ENCODE results near the gene SLC25A51. TPM values are rescaled to one million over a fixed set of nuclear protein-coding genes. Genes with fewer than 3 reads are reported as not detected.

Gene SLC25A51
- total and polyA plus RNA-seq, 2 donors (not counting 3 experiments of a cell fraction or from before 2014, with no cell fraction given), result 15.4 to 36.2 TPM

DNA sequence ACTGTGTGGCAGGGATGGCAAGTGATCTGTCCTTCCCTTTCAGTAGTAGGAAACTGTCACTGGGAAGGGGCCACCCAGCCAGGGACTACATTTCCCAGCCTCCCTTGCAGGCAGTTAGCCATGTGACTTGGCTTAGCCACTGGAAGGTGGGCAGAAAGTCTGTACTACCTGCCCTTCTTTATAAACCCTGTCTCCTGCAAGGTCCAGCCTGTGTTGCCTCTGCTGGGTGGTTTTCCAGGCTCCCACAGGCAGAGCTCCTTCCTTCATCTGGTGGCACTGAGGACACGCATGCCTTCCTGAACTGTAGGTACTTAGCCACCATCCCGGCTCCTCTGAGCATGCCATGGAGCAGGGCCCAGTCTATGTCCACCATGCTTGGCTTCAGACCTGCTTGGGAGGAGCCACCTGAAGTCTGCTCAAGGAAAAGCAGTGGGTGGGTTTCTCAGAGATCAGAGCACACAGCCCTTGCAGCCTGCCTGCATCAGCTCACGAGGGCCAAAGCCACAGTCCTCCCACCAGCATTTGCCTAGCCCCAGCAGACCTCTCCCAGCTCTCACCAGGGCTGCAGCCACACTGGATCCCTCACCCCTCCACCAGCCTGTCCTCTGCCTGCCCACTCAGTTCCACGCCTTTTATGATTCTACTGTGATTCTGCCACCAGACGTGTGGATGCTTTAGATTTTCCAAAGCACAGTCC is 16.7 kb upstream of the SLC25A51 start:
- intact Hi-C loops (cut with micrococcal nuclease) (no loop called here), dilution Hi-C loops (cut with MboI; ENCODE audit: extremely low pct_ligation_motif_present, low sequenced_read_pairs) (no loop called here)
- no peak overlapping the region for H3K4me2 ChIP-seq (ENCODE audit: insufficient read depth, low read length)
- DNase-seq (ENCODE audit: low read depth, low spot score) (no peak), FAIRE-seq (peak; percentile 70)
- no peaks in the 10 kb centered on the region for H3K27me3 ChIP-seq (ENCODE audit: control insufficient read depth in 2 of 2, insufficient read depth in 2 of 2, low read length in 2 of 2)
- H3K79me2 ChIP-seq (ENCODE audit: control insufficient read depth, insufficient read depth, low read length), result no peaks in the 10 kb centered on the region
- TF ChIP-seq POLR2A (IDR thresholded peaks at IDR 0.05; ENCODE audit: low read depth, low read length) (no peak), JUN (IDR thresholded peaks at IDR 0.05; ENCODE audit: borderline replicate concordance, insufficient read depth, insufficient read length, low read depth) (no peak), FOS (IDR thresholded peaks at IDR 0.05; ENCODE audit: borderline replicate concordance, insufficient read depth, low read length) (no peak), MAX (IDR thresholded peaks at IDR 0.05; ENCODE audit: insufficient read depth, insufficient read length) (no peak), POLR2AphosphoS5 (IDR thresholded peaks at IDR 0.05; ENCODE audit: insufficient read depth, low read depth, low read length) (no peak), CTCF (IDR thresholded peaks at IDR 0.05; ENCODE audit: extremely low read depth in 1 of 2, insufficient read depth in 1 of 2, low read depth in 1 of 2, low read length in 2 of 2) (no peak), GATA2 (IDR thresholded peaks at IDR 0.05; ENCODE audit: insufficient read depth, insufficient read length, low read depth, low read length) (no peak), EZH2 (IDR thresholded peaks at IDR 0.05; ENCODE audit: borderline replicate concordance, low read depth, low read length, severe bottlenecking) (no peak), MYC (IDR thresholded peaks at IDR 0.05; ENCODE audit: low read depth, low read length) (no peak)
- BruUV-seq (replicated peaks), result no TSS peak
- H3K36me3 ChIP-seq (ENCODE audit: control insufficient read depth in 2 of 2, extremely low read depth in 1 of 2, insufficient read depth in 2 of 2, low read length in 2 of 2), result peaks cover 0 to 8% of the 10 kb centered on the region in 2 experiments
- no peaks in the 10 kb centered on the region for H3K9me1 ChIP-seq (replicated peaks; ENCODE audit: control insufficient read depth, extremely low read depth, insufficient read depth, low read length)
- H3K9ac ChIP-seq (replicated peaks; ENCODE audit: extremely low read depth, insufficient read depth, low read length), result no peak overlapping the region
- no peak overlapping the region for H3K4me3 ChIP-seq (replicated peaks in 1 of 3; ENCODE audit: insufficient read depth in 1 of 3, low read depth in 1 of 3, low read length in 3 of 3)
- H3K9me3 ChIP-seq (replicated peaks; ENCODE audit: control insufficient read depth, insufficient read depth, low read length), result no peaks in the 10 kb centered on the region
- ChIA-PET POLR2A (no interaction called here), CTCF (interaction anchor here (1.1 kb wide), 1 partner anchor 17 kb away, joined by 3 read pairs; no protein-coding TSS in a partner anchor)
- H3K4me1 ChIP-seq (ENCODE audit: control insufficient read depth, extremely low read depth, insufficient read depth, low read length), result peaks cover 17% of the 10 kb centered on the region
- no peaks in the 10 kb centered on the region for H4K20me1 ChIP-seq (replicated peaks; ENCODE audit: control insufficient read depth, extremely low read depth, insufficient read depth, low read length)
- no peak overlapping the region for H2AFZ ChIP-seq (ENCODE audit: low read depth, low read length)
- H3K27ac ChIP-seq (ENCODE audit: insufficient read depth, low read depth, low read length), result no peak overlapping the region
